GM19455 (cell line): Measurements from ENCODE around the gene MON2.
"Not testable (repeated sequence)": the region's sequence is repeated elsewhere in the genome, so short reads cannot be mapped to it uniquely, and the experiment has no call there.

Experiments
- ATAC-seq: cut with Tn5 transposase; IDR thresholded peaks from one replicate; pipeline ENCODE4 v1.9.1; 2021; ENCODE audit not compliant: unreplicated experiment

MON2 gene

DNA sequence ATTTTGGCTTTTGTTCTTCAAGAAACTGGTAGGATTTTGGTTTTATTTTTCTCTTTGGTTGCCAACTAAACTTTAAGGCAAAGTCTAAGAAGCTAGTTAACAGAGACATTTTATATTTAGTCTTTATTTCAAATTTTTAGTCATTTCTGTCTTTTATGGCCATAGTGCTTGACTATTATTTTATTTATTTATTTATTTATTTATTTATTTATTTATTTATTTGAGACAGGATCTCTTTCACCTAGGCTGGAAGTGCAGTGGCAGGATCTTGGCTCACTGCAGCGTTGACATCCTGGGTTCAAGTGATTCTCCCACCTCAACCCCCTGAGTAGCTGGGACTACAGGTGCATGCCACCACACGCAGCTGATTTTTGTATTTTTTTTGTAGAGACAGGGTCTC, 3.1 kb downstream of the MON2 start:
- no peak for ATAC-seq

DNA sequence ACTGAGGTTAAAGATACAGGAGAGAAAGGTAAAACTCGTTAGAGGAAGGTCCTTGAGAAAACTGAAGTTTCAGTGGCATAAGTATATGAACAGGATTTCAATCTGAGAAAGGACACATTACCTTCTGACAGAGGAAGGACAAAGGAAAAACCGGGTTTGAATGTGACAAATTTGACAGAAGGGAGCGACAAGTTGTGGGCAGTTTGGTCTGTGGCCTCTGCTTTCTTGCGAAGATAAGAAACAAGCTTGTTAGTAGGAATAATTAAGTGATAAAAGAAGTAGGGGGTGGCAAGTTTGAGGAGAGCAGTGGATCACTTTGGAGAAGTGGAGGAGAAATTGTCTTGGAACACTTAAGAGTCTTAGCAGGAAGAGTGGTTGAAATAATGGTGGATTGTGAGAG, 5.1 kb downstream of the MON2 start:
- ATAC-seq: no peak

DNA sequence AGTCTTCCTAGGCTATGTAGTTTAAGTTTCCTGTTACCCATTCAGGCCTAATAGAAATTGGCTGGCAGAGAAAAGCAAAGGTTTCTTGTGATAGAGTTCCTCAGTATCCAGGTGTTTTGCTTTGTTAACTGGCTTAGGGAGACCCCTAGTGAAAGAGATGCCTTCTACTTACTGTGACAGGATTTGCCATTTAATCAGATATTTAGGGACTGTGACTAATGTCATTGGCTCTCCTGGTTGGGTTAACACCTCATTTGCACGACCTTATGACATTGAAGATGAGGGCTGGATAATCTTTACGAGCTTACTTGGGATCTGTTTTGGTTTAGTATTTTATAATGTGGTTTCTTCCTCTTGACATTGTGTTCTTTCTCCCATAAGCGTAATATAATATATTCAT, 5.8 kb downstream of the MON2 start:
- ATAC-seq: no peak

DNA sequence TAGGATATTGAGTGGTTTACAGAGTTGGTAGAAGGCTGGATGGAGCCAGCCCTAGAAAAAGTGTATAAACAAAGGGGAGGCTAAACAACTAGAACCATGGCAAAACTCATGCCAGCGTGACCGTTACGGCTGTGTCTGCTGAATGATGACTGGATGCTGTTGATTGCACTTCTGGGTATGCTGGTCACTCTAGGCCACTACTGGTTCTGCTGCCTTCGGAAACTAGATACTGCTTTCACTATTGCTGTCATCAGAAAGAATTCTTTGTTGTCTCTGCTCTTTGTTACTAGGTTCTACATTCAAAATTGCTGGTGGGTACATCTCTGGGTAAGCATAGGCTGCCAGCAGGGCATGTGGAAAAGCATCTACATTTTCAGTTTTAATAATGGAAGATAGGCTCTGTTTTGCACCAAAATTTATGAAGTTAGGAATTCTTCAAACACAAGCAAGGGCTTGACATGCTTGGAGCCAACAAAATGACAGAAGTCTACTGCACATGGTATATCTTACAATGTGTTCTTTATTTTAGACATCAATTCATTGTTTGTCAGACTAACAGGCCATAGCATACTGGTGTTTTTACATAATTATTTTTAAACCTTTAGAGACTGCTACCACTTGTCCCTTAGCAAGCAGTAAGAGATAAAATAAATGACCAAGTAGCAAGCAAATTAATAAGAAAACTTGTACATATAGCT, 15.4 kb downstream of the MON2 start:
- no peak for ATAC-seq

DNA sequence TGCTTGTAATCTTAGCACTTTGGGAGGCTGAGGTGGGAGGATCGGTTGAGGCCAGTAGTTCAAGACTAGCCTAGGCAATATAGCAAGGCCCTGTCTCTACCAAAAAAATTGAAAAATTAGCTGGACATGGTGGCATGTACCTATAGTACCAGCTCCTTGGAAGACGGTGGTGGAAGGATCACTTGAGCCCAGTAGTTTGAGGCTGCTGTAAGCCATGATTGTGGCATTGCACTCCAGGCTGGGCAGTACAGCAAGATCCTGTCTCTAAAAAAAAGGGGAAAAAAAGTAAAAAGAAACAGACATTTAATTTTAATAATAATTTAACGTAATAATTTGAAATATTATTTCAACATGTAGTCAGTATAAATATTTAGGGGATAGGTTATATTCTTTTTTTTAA, 16.1 kb downstream of the MON2 start:
- no peak for ATAC-seq

DNA sequence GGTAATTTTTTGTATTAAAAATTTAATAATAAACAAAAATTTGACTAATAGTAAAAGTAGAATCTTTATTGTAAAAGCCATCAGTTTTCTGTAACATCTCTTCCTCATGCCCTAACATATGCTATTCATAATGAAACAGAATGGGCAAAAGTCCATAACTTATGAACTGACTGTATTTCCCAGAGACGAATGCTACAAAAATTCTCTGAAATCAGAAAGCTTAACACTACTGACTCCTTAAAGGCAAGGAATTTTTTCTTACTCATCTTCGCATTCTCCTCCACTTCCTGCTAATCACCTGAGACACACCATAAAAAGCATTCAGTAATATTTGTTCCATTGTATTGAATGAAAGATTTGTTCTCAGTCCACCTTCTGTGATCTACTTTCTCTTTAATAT, 17.6 kb downstream of the MON2 start:
- no peak for ATAC-seq

DNA sequence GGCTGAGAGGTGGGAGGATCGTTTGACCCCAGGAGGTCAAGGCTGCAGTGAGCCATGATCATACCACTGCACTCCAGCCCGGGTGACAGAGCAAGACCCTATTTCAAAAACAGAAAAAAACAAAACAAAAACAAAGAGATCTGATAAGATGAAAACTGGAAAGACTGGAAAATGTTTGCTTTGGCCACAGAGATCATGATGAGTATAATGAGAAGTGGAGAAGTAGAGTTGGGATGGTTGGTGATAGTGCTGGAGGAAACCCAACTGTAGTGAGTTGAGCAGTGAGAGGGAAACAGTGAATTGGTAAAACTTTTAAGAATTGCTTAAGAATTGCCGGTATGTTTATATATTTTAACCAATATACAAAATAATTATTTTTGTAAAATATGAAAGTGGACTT, 39.2 kb downstream of the MON2 start:
- no peak for ATAC-seq

DNA sequence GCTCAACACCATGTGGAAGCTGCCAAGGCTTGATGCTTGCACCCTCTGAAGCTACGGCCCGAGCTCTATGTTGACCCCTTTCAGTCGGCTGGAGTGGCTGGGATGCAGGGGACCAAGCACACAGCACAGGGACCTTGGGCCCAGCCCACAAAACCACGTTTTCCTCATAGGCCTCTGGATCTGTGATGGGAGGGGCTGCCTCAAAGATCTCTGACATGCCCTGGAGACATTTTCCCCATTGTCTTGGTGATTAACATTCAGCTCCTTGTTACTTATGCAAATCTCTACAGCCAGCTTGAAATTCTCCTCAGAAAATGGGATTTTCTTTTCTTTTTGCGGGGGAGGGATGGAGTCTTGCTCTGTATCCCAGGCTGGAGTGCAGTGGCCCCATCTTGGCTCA, 46.3 kb downstream of the MON2 start:
- ATAC-seq: no peak

DNA sequence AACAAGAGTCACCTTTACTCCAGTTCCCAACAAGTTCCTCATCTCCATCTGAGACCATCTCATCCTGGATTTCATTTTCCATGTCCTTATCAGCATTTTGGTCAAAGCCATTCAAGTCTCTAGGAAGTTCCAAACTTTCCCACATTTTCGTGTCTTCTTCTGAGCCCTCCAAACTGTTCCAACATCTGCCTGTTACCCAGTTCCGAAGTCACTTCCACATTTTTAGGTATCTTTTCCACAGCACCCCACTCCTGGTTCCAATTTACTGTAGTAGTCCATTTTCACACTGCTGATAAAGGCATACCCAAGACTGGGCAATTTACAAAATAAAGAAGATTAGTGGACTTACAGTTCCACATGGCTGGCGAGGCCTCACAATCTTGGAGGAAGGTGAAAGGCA, 47.5 kb downstream of the MON2 start:
- not testable (repeated sequence) for ATAC-seq

DNA sequence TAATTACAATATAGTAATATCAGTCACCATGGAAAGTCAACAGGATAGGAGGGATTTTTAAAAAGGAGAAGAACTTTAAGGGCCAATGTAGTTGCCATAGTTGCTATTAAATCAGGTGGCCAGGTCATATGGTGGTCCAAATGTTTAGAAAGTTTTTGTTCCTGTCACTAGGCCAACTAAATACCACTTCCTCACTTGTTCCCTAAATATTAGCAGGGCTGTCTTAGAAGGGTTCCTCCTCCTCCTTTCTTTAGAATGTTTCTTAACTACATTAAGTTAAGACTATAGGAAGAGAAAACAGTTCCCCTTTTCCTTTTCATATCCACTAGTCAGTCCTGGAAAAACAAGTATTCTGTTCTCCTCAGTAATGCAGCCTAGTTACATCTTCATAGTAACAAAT, 50.3 kb downstream of the MON2 start:
- no peak for ATAC-seq

DNA sequence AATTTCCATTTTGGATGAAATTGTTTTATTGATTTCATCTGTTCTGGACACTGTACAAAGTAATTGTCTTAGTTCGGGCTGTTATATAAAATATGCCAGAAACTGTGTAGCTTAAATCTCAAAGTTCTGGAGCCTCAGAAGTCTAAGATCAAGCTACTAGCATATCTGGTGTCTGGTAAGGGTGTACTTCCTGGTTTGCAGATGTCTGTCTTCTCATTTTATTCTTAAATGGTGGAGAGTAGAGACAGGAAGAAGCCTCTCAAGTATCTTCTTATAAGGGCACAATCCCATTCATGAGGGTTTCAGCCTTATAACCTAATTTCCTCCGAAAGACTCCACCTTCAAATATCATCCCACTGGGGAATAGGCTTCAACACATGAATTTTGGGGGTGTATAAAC, 51.3 kb downstream of the MON2 start:
- no peak for ATAC-seq

DNA sequence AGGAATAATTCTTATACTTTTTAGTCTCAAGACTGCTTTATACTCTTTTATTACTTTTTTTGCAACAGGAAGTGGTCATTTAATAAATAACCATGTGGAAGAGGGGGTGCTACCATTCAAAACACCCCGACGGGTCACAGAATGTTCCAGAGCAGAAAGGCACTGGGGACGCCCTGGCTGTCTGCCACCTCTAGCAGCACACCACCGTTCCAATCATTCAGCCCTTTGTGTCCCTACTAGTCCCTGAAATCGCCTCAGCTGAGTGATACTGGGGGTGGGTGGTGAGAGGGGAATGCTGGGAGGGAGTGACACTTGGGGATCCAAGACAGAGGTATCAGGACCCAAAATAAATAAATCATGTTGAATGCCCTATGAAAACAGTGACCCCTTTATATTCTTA, 52.4 kb downstream of the MON2 start:
- ATAC-seq: no peak

DNA sequence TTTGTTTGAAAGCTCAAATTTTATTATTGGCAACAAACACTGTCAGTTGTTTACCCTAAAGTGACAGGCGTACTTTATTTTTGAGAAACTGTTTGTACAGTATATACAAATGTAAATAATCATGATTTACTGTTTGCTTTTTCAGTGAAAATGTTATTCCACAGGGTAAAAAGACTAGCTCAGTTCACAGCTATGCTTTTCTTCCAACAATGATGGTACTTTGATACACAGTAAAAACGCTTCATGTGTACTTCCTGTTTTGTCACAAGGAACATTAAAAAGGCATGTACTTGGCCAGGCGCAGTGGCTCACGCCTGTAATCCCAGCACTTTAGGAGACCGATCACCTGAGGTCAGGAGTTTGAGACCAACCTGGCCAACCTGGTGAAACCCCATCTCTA, 53.7 kb downstream of the MON2 start:
- no peak for ATAC-seq

DNA sequence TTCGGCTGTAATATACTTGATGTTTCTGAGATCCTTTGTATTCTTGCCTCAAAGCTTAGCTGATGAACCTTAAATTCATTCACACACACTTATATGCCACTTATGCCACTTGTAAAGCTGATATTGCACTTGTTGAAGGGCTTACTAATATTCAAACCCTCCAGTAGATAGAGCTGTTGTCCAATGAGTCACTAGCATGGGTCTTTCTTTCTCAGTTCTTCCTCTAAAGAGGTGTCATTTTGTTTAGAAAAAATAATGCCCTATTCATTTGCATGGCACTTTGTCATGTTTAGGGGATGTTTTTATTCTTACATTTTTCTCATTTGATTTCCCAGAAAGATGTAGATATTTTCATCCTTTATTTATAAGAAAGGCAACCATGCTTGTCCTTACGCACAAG, 56.4 kb downstream of the MON2 start:
- no peak for ATAC-seq

DNA sequence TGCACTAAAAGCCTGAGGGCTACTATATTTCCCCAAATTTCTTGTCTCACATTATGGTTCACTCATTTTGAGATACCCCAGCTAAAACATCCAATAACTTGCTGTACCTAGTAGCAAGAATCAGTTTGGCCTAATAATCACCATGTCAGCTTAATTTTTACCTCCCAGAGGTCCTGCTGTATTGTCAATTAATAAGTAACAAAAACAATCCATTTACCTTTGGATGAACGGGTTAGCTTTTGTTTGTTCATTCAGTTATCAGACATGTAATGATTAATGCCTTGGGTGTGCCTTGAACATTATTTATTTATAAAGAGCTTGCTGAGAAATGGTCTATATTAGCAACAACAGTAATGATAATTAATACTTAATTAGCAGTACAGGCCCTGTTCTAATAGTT, 57.0 kb downstream of the MON2 start:
- no peak for ATAC-seq

DNA sequence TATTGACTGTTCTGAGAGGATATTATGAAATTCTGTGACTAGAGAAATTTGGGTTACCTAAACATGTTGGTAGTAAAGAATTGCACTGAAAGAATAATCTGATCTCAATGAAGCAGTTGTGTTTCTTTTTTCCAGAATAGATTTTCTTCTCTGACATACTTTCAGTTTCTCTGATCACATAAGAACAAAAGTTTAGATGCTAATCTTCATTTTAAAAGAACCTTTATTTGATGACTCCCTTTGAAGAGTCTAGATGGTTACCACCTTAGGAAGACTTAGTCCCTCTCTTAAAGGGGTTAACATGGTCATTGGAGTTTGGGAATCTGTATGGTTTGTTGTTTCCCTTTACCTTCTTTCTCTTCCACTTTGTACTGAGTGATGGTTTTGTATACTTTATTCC, 58.6 kb downstream of the MON2 start:
- ATAC-seq: no peak

DNA sequence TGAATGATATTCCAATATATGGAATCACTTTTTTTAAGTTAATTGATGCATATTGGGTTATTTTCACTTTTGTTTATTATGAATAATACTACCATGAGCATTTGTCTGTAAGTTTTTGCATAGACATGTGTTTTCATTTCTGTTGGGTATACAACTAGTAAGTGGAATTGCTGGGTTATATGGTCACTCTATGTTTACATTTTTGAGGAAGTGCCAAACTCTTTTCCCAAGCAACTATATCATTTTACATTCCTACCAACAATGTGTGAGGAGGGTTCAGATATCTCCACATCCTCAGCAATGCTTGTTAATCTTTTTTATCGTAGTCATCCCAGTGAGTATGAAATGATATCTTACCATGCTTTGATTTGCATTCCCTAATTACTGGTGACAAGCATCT, 64.0 kb downstream of the MON2 start:
- no peak for ATAC-seq

DNA sequence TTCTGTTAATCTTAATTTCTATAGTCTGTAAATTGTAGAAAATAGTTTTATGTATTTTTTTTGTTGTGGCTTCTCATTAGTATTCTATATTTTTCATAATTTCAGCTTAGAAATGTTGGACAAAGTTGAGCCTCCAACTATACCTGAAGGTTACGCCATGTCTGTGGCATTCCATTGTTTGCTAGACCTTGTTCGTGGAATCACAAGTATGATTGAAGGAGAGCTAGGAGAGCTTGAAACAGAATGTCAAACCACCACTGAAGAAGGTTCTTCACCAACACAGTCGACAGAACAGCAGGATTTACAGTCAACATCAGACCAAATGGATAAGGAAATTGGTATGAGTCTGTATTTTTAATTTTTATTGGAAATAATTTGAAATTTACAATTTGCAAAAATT, 65.7 kb downstream of the MON2 start:
- no peak for ATAC-seq

DNA sequence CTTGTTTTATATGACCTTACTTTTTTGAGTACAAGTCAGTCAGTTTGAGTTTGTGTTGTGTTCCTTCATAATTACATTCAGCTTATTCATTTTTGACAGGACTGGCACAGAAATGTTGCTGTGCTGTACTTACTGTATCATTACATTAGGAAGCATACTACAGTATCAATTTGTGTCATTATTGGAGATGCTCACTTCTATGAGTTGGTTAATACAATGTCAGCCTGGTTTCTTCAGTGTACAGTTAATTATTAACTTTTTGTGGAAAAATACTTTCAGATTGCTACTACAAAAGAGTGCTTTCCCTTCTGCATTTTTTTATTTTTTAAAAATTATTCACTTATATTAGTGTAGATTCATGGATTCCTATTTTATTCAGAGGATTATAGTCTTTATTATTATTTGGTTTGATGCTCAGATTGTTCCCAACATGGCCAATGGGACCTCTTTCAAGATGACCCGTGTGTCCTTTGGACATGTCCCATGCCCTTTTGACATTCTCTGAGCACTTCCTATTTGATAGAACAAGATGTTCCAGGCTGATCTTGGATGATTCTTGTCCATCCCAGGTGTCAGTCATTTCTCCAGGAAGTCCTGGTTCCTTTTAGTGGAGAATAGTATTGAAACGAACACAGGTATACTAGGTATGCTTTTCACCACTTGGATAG, 66.6 kb downstream of the MON2 start:
- no peak for ATAC-seq

DNA sequence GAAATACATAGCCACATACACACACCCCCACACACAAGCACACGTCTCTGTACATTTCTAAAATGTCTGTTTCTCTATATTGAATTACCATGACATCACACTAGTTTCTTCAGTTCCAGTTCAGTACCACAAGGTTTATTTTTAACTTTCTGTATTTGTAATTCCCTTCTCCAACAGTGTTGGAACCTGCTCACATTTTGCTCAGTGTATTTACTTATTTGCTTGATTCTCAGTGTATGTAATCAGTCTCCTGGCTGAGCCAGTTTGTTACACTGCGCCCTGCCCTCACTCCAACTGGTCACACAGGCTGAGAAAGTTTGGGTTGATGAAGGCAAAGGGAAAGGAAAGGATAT, 67.1 kb downstream of the MON2 start:
- no peak for ATAC-seq

DNA sequence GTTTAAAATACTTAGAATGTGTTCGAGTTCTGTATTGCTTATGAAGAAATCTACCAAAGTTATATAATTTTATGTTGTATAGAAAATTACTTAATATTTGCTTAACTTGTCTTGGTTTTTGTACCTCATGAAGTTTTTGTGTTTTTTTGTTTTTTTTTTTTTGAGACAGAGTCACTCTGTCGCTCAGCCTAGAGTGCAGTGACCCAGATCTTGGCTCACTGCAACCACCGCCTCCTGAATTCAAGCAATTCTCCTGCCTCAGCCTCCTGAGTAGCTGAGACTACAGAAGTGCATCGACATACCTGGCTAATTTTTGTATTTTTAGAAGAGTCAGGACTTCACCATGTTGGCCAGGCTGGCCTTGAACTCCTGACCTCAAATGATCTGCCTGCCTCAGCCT, 69.9 kb downstream of the MON2 start:
- ATAC-seq: no peak

DNA sequence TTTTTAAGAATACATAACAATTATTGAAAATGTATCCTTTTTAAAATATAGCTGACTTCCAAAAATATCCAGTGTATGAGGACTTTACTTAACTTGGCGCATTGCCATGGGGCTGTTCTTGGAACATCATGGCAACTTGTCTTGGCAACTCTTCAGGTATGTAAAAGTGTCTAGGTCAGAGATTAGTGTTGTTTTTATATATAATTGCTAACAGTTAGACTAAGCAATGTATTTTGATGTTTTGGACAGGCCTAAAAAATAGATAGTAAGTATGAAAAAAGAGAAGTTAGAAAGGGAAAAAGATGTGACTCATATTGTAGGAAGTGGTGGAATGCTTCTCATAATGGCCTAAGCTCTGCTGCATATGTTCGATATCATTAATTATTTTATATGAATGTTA, 70.9 kb downstream of the MON2 start:
- no peak for ATAC-seq

DNA sequence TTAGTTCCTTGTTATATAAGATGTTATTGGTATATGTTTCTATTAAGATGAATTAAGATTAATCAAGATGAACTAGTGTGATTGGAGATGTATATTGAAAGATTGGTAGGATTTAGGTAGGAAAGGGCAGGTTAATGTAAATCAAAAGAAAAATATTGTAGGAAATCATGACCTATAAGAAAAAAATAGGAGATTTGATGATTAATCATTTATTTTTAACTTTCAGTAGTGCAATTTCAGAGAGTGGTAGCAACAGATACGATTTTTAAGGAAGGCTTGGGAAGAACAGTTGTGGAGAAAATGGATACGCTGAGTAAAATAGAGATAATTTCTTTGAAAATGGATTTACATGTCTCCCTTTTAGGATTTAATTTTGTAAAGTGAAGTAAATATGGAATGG, 73.7 kb downstream of the MON2 start:
- ATAC-seq: no peak
